Activated CD4-positive, alpha-beta T cell treated with anti-CD3 and anti-CD28 coated beads, Interleukin-2, amount 50 U/mL, for 24 hours (primary cell): ENCODE measurements around the gene CELA1.

Experiments
- DNase-seq, 2 donors: peaks; one replicate each; pipeline ENCODE4 v3.0.0-alpha.2; 2020; ENCODE audit warnings: low read depth in 1 of 2, low spot score in 1 of 2

Gene CELA1

GRCh38 chr12:51374856-51375255 is 28.4 kb upstream of the CELA1 start:
- DNase-seq = no peak

GRCh38 chr12:51374361-51374760 is 27.9 kb upstream of the CELA1 start:
- DNase-seq = no peak

- DNase-seq = no peak
These were observed 26.7 kb upstream of the CELA1 start for GRCh38 chr12:51373187-51373586.

- DNase-seq = no peak
These were observed 25.5 kb upstream of the CELA1 start for GRCh38 chr12:51372021-51372420.

- no peak for DNase-seq
These were observed 24.9 kb upstream of the CELA1 start for GRCh38 chr12:51371295-51371953.

GRCh38 chr12:51370667-51371066 is 24.2 kb upstream of the CELA1 start:
- no peak for DNase-seq

- no peak for DNase-seq
These were observed 23.1 kb upstream of the CELA1 start for GRCh38 chr12:51369581-51369980.

GRCh38 chr12:51368640-51369517 is 22.4 kb upstream of the CELA1 start:
- DNase-seq = peak; percentile 58 to 84

GRCh38 chr12:51365276-51365675 is 18.8 kb upstream of the CELA1 start:
- no peak for DNase-seq

- DNase-seq = no peak
These were observed 17.5 kb upstream of the CELA1 start for GRCh38 chr12:51364001-51364400.

GRCh38 chr12:51362747-51363342 is 16.4 kb upstream of the CELA1 start:
- no peak for DNase-seq

- DNase-seq = no peak
These were observed 15.8 kb upstream of the CELA1 start for GRCh38 chr12:51362307-51362706.

GRCh38 chr12:51361161-51362016 is 14.9 kb upstream of the CELA1 start:
- DNase-seq = no peak

GRCh38 chr12:51360315-51360714 is 13.8 kb upstream of the CELA1 start:
- no peak for DNase-seq

GRCh38 chr12:51359851-51360250 is 13.4 kb upstream of the CELA1 start:
- DNase-seq = no peak

- no peak for DNase-seq
These were observed 12.0 kb upstream of the CELA1 start for GRCh38 chr12:51358496-51358895.

GRCh38 chr12:51357374-51358047 is 11.0 kb upstream of the CELA1 start:
- peak in 1 of 2 donors; percentile 6 for DNase-seq

- DNase-seq = no peak
These were observed 5.5 kb upstream of the CELA1 start for GRCh38 chr12:51351913-51352532.

- no peak for DNase-seq
These were observed 2.5 kb upstream of the CELA1 start for GRCh38 chr12:51349026-51349425.

- no peak for DNase-seq
These were observed 1.6 kb upstream of the CELA1 start for GRCh38 chr12:51348116-51348515.
